ENCODE measurements around the gene PEPD. TPM values are rescaled to one million over a fixed set of nuclear protein-coding genes. Genes with fewer than 3 reads are reported as not detected.

Gene PEPD
- total RNA-seq, 1 donor from 2014 or later = 84.7 TPM

GRCh38 chr19:33401683-33402420 is 119.7 kb downstream of the PEPD start:
- Mint-ChIP-seq H3K4me1 (ENCODE audit: unreplicated experiment) (peaks cover 7% of the 10 kb centered on the region), H3K4me3 (no peak overlapping the region), H3K27ac (no peak overlapping the region), H3K9me3 (no peaks in the 10 kb centered on the region), H3K36me3 (no peaks in the 10 kb centered on the region), H3K27me3 (no peaks in the 10 kb centered on the region)
- TF ChIP-seq CTCF (conservative IDR thresholded peaks at IDR 0.05) = no peak
- no peak for DNase-seq (ENCODE audit: extremely low spot score, unreplicated experiment)

- no peaks in the 10 kb centered on the region for H3K27me3 Mint-ChIP-seq
- no peaks in the 10 kb centered on the region for H3K36me3 Mint-ChIP-seq
- no peak overlapping the region for H3K27ac Mint-ChIP-seq
- no peak for DNase-seq (ENCODE audit: extremely low spot score, unreplicated experiment)
- H3K4me3 Mint-ChIP-seq = no peak overlapping the region
- no peaks in the 10 kb centered on the region for H3K9me3 Mint-ChIP-seq
- H3K4me1 Mint-ChIP-seq (ENCODE audit: unreplicated experiment) = peaks cover 10% of the 10 kb centered on the region
- TF ChIP-seq CTCF (conservative IDR thresholded peaks at IDR 0.05) = no peak
Measured at GRCh38 chr19:33400856-33401682, 120.5 kb downstream of the PEPD start.

GRCh38 chr19:33399745-33400681 is 121.6 kb downstream of the PEPD start:
- H3K27ac Mint-ChIP-seq = no peak overlapping the region
- no peaks in the 10 kb centered on the region for H3K36me3 Mint-ChIP-seq
- no peak for DNase-seq (ENCODE audit: extremely low spot score, unreplicated experiment)
- H3K9me3 Mint-ChIP-seq = no peaks in the 10 kb centered on the region
- H3K4me3 Mint-ChIP-seq = no peak overlapping the region
- no peaks in the 10 kb centered on the region for H3K27me3 Mint-ChIP-seq
- TF ChIP-seq CTCF (conservative IDR thresholded peaks at IDR 0.05) = no peak
- H3K4me1 Mint-ChIP-seq (ENCODE audit: unreplicated experiment) = peaks cover 10% of the 10 kb centered on the region

GRCh38 chr19:33399081-33399744 is 122.4 kb downstream of the PEPD start:
- no peak for TF ChIP-seq CTCF (conservative IDR thresholded peaks at IDR 0.05)
- DNase-seq (ENCODE audit: extremely low spot score, unreplicated experiment) = no peak
- Mint-ChIP-seq H3K9me3 (no peaks in the 10 kb centered on the region), H3K4me1 (ENCODE audit: unreplicated experiment) (peaks cover 7% of the 10 kb centered on the region), H3K27ac (peak overlapping the region; percentile 18), H3K4me3 (no peak overlapping the region), H3K27me3 (no peaks in the 10 kb centered on the region), H3K36me3 (no peaks in the 10 kb centered on the region)

Measured in type B pancreatic cell (in vitro differentiated cells).